SU-DHL-6 (cell line): ENCODE measurements around the gene SMAD7.

Experiments
- EZH2phosphoT487 ChIP-seq: fragments of 200-600 bp; sonication (generic), shearing (Covaris generic); conservative IDR thresholded peaks from 2 replicates; pipeline ENCODE4 v1.6.1; 2018; ENCODE audit warnings: mild to moderate bottlenecking, antibody characterized with exemption, low read length, moderate library complexity, mixed read lengths
- TF ChIP-seq, protein P1 (sequence below): fragments of 200-600 bp; sonication (generic); IDR thresholded peaks from one replicate; pipeline ENCODE4 v1.5.1; 2017; ENCODE audit warnings: antibody characterized with exemption, mild to moderate bottlenecking, low read length, moderate library complexity; ENCODE audit not compliant: insufficient read depth, poor library complexity, severe bottlenecking

DNA sequence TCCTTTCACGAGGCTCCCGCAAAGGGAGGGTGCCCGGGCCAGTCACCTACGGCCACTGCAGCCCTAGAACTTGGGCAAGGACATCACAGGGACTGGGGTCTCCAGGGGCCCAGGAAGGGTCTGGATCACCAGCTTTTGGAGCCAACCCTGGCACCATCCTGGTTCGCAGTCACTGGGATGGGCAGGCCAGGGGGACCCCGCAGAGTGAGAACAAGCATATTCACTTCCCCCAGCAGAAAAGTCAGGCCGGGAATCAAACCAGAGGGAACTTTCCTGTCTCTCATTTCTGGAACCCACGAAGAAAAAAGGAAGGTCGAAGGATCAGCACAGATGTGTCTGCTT, 15.4 kb downstream of the SMAD7 start:
- TF ChIP-seq EZH2phosphoT487 = no peak
- TF ChIP-seq, protein P1, sequence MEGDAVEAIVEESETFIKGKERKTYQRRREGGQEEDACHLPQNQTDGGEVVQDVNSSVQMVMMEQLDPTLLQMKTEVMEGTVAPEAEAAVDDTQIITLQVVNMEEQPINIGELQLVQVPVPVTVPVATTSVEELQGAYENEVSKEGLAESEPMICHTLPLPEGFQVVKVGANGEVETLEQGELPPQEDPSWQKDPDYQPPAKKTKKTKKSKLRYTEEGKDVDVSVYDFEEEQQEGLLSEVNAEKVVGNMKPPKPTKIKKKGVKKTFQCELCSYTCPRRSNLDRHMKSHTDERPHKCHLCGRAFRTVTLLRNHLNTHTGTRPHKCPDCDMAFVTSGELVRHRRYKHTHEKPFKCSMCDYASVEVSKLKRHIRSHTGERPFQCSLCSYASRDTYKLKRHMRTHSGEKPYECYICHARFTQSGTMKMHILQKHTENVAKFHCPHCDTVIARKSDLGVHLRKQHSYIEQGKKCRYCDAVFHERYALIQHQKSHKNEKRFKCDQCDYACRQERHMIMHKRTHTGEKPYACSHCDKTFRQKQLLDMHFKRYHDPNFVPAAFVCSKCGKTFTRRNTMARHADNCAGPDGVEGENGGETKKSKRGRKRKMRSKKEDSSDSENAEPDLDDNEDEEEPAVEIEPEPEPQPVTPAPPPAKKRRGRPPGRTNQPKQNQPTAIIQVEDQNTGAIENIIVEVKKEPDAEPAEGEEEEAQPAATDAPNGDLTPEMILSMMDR = no peak
